ENCODE measurements around the gene PTPRE.

The PTPRE gene

DNA sequence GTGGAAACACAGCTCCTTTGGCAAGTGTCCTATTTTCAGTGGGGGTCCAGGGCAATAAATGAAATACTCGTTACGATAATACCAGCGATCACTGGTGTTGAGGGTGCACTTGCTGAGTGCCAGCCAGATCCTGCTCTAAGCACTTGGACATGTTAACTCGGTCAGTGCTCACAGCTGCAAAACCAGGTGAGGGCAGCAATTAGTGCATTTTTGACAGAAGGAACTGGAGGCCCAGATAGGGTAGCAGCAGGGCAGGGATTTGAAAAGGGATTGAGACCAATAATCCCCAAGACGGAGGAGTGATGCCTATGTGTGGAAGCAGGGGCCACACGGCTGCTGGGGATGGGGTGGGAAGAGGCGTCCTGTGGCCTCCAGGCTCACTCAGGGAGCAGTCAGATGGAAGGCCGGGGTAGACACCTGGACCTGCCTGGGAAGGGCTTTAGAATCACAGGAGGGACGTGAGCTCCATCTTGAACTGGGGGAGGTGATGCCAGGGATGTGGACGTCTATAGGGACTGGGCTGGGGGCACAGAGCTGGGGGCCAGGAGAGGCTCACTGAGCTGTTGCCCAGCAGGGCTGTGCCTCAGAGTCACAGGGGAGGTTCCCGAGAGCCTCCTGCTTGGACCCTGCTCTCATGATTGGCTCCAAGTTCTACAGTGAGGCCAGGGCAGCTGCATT is 14.3 kb downstream of the PTPRE start:
- no peak for TF ChIP-seq GATA2 (IDR thresholded peaks at IDR 0.05; ENCODE audit: low read depth, low read length)
- TF ChIP-seq GATA3 (IDR thresholded peaks at IDR 0.05; ENCODE audit: low read depth, low read length), result no peak

DNA sequence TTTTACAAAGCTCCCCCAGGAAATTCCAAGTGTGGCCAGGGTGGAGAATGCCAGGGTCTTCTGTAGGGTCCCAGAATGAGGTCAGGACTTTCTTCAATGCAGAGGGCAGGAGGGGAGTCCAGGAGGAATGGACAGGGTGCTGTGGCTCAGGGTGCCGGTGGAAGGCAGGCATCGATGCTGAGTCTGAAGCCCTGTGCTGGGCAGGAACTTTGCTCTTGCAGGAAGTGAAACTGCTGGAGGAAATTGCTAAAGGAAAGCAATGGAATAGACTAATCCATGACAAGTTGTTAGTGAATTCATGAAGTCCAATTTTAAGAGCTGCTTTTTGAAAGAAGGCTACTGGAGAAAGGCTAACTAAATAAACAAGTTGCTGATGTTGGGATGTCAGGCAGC is 14.8 kb downstream of the PTPRE start:
- TF ChIP-seq GATA3 (IDR thresholded peaks at IDR 0.05; ENCODE audit: low read depth, low read length), result no peak
- TF ChIP-seq GATA2 (IDR thresholded peaks at IDR 0.05; ENCODE audit: low read depth, low read length), result no peak

DNA sequence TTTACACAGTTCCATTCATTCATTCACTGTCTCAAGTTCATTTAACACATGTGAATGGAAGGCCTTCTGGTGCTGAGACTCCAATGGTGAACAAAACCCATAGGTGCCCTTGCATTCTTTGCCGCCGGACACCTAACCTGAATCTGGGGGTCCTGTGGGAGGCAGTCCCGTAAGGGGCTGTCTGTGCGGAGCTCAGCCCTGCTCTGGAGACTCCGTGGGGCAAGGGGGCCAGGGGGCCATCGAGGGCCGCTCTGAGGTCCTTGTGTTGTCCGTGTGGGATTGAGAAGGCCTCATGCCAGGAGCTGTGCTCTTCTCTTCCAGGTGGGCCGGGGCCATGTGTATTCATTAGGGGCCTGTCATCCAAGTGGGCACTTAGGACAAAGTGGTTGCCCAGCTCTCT is 15.3 kb downstream of the PTPRE start:
- TF ChIP-seq GATA2 (IDR thresholded peaks at IDR 0.05; ENCODE audit: low read depth, low read length) (no peak), GATA3 (IDR thresholded peaks at IDR 0.05; ENCODE audit: low read depth, low read length) (no peak)

DNA sequence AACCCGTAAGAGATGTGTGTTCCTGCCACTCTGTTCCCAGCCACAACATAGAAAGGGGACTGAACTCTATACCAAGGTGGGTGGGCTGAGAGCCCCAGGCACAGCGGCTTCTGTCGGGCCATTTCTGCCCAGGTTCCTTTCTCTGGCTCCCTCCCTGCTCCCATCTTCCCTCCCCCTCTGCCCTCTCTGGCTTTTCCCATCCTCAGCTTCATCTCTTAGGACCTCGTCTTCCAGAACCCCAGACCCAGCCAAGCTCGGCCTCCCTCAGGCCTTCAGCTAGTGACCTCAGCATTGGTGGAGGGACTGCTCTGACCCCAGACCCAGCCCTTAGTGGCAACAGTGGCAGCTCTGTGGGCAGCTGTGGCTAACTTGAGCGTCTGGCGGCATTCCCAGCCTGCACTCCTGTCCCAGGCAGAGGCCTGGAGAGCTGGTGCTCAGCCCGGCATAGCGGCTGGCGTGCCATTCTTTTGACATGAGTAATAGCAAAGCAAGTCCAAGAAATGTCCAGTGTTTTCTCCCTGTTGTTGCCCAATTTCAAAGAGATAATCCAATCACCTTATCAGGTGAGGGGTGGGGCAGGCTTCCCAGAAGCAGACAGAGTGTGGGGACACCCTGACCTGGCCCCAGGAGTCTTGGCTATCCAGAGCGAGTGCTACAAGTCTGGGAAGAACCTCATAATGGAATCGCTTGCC is 15.9 kb downstream of the PTPRE start:
- TF ChIP-seq GATA3 (IDR thresholded peaks at IDR 0.05; ENCODE audit: low read depth, low read length), result no peak
- TF ChIP-seq GATA2 (IDR thresholded peaks at IDR 0.05; ENCODE audit: low read depth, low read length), result no peak

DNA sequence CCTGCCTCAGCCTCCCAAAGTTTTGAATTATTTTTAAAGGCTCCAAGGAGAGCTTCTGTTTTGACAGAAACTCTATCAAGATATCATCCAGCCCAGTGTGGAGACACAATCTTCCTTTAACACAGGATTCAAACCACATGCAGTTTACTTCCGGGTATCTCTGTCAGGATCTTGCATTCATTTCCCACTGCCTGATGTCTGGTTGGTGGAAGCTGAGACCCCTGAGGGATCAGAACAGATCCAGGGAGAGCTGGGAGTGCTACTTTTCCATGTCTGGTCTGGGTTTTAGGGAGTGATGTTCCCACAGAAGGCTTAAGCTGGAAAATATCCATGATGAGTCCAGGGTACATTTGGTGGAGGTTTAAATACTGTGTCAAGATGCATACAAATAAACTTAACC is 16.7 kb downstream of the PTPRE start:
- TF ChIP-seq GATA2 (IDR thresholded peaks at IDR 0.05; ENCODE audit: low read depth, low read length) (peak; percentile 67), GATA3 (IDR thresholded peaks at IDR 0.05; ENCODE audit: low read depth, low read length) (no peak)

DNA sequence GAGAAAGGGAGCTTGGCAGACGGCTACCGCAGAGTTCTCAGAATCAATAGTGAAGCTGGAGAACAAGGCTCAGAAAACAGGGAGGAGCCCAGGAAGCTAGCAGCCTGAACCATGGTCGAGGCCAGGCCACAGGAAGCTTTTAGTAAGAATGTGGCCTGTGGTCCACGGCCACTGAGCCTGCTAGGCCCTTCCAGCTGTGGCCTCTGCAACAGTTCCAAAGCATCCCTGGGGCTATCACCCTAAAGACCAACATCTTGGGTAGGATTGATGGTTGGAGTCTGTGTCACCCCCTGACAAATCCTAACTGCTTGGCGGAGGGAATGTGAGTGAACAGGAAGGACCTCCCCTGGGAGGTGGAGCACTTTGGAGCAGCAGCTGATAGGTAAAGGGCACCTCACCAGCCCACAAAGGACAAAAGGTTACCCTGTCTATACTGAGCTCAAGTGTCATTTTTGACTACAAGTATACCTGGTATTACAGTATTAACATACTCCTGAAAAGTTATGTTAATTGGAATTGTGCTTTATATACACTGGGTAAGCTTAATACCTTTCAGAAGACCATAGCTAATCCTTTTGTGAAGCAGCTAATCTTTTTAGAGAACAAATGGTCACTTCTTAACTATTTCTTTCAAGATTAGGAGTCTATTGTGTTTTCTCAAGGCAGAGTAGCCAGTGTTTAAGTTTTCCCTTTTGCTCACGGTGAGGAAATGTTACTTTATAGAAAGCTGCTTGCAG is 18.7 kb downstream of the PTPRE start:
- TF ChIP-seq GATA3 (IDR thresholded peaks at IDR 0.05; ENCODE audit: low read depth, low read length) (no peak), GATA2 (IDR thresholded peaks at IDR 0.05; ENCODE audit: low read depth, low read length) (no peak)

DNA sequence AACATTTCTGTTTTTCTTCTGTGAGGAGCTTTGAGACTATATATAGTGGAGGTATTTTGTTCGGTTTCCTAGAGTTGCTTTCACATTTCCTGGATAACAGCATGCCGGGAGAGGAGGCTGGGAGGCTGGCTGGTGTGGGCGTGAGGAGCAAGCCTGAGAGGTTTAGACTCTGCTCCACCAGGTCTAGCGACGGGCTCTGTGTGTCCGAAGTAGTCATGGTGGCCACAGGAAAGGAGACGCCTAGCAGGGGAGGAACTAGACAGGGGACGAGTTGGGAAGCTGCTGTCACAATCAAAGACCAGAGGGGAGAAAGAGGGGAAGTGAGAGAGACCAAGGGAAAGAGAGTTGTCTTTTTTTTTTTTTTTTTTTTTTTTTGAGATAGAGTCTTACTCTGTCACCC is 19.6 kb downstream of the PTPRE start:
- TF ChIP-seq GATA2 (IDR thresholded peaks at IDR 0.05; ENCODE audit: low read depth, low read length), result no peak
- TF ChIP-seq GATA3 (IDR thresholded peaks at IDR 0.05; ENCODE audit: low read depth, low read length), result no peak

DNA sequence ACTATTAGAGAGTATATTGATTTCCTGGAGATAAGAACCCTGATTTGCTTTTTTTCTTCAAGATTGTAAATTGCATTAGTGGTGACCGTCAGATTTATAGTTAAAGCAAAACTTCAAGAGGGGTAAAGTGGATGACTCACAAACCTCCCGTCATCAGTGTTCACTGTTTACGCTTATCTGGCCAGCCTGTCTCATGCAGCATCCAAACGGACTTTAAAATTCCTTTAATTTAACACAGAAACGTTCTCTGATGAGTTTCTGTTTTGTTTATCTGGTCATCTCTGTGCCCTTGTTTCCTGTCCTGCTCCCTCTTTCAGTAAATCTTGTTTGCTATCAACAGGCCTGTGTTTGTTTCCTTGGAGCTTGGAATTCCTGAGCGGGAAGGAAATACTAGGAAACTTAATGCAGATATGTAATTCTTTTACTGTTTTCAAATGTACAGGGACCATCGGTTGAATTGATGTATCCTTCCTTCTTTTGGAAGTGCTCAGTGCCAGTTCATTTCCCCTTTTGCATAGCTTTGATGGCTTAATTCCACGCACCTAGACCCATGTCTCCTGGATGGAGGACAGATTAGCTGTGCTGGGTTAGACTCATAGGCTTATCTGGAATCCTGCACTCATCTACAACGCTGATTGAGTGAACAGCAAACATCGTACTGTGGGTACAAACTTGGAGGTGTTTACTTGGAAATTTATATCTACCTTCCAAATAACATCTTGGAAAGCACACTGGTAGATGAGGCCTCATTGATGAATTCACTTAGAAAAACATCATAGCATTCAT is 21.3 kb downstream of the PTPRE start:
- peak; percentile 90 for TF ChIP-seq GATA3 (IDR thresholded peaks at IDR 0.05; ENCODE audit: low read depth, low read length)
- TF ChIP-seq GATA2 (IDR thresholded peaks at IDR 0.05; ENCODE audit: low read depth, low read length), result peak; percentile 93

DNA sequence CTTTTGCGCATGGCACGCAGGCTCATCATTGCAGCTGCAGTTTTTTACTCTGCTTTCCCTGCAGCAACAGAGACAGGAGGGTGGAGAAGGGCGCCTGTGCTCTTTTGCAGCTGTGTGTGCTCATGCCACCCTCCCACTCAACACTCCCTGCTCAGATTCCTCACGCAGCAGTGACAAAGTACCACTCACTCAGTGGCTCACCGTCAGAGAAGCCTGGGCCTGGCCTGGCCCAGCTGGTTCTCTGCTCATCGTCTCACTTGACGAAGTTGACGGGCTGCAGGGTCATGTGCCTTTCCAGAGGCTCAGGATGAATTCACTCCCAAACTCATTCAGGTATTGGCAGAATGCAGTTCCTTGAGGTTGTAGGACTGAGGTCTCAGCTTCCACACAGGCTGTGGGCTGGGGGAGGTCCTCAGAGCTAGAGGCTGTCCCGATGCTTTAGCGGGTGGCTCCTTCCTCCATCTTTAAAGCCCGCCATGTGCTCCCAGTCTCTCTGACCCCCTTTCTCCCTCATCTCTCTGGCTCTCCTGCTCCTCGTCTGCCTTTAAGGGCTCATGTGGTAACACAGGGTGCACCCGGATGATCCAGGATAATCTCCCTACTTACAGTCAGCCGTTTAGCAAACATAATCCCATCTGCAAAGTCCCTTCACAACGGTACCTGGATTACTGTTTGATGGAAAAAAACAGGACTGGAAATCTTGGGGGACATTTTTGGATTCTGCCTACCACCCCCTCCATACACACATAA is 25.8 kb downstream of the PTPRE start:
- no peak for TF ChIP-seq GATA3 (IDR thresholded peaks at IDR 0.05; ENCODE audit: low read depth, low read length)
- no peak for TF ChIP-seq GATA2 (IDR thresholded peaks at IDR 0.05; ENCODE audit: low read depth, low read length)

DNA sequence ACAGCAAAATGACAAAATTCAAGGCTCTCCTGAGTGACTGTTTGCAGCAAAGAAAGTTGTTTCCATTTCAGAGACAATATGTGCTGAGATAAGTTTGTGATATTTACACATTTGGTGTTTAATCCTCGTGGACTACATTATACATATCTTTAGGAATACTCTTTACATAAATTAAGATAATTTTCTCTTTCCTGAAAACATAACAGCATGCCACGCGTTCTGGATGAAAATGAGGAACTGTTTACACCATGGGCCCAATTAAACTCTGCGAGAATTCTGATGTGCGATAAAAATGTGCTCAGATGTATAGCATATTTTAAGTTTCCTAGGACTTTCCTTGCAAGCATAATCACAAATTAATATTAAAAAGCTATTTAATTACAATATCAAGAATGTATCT is 26.4 kb downstream of the PTPRE start:
- TF ChIP-seq GATA2 (IDR thresholded peaks at IDR 0.05; ENCODE audit: low read depth, low read length) (no peak), GATA3 (IDR thresholded peaks at IDR 0.05; ENCODE audit: low read depth, low read length) (no peak)

DNA sequence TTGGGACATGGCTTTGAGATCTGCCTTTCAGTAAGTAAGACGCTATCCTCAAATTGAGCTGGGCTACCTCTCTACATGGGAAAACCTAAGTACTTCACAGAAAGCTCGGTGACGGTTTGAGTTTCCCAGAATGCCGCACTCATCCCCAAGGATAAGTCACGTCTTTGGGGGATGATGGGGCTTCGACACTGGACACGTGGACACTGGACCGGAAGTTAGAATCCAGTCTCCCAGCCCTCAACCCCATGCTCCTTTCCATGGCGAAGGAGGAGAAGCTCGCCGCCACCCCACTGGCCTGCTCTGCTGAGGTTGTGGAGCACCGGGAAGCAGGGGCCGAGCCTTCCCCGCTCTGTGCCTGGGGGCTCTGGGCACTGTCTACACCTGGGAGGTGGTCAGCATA is 27.5 kb downstream of the PTPRE start:
- TF ChIP-seq GATA2 (IDR thresholded peaks at IDR 0.05; ENCODE audit: low read depth, low read length) (no peak), GATA3 (IDR thresholded peaks at IDR 0.05; ENCODE audit: low read depth, low read length) (no peak)

DNA sequence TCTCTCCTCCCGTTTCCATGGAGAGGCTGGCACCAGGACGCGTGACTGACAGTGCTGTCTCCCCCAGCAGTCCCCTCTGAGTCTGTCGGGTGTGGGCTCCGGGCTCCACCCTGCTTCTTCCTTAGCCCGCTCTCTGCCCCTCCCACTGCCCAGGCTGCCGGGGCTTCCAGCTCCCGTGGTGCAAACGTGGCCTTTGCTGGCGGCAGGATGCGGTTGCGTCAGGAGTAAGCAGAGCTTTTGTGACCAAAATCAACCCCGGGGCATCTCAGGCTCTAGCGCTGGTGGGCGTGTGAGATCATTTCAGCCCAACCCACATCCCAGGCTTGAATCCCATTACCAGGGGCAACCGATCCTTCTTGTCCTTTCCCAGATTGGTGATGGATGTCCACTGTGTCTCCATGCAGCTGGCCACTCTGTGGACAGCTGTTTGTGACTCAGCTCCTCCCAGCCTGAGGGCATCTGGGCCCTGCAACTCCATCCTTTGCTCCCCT is 28.2 kb downstream of the PTPRE start:
- TF ChIP-seq GATA3 (IDR thresholded peaks at IDR 0.05; ENCODE audit: low read depth, low read length) (no peak), GATA2 (IDR thresholded peaks at IDR 0.05; ENCODE audit: low read depth, low read length) (no peak)

DNA sequence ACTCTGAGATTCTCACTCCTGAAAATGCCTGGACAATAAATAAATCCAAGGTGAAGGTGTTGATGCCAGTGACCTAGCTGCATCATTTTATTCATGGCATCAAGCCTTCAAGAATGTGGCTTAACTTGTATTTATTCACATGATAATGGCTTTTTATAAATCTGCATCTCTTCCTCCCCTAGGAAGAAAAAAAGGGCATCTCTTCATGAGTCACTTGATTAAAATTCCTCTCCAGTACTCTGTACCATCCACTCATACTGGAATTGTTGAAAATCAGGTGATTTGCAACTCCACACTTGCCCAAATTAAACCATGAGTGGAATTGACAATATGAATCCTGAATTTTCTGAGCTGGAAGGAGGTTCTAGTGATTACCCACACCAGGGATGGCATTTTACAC is 30.2 kb downstream of the PTPRE start:
- TF ChIP-seq GATA2 (IDR thresholded peaks at IDR 0.05; ENCODE audit: low read depth, low read length), result no peak
- TF ChIP-seq GATA3 (IDR thresholded peaks at IDR 0.05; ENCODE audit: low read depth, low read length), result no peak

All from SH-SY5Y (cell line).